Mesendoderm (in vitro differentiated cells): ENCODE data around the gene EAF1. TPM values are rescaled to one million over a fixed set of nuclear protein-coding genes. Genes with fewer than 3 reads are reported as not detected.

ENCODE experiments used
- DNase-seq: peaks from one replicate; pipeline ENCODE4 v3.0.0; 2013
- H2AK5ac ChIP-seq: 2 replicates; pipeline ENCODE4 v1.6.1; 2013; ENCODE audit warnings: low read length, inconsistent platforms
- H2BK120ac ChIP-seq: 2 replicates; pipeline ENCODE4 v1.6.1; 2013; ENCODE audit warnings: low read depth, mild to moderate bottlenecking, low read length, moderate library complexity, mixed read lengths
- H2BK15ac ChIP-seq: replicated peaks from 2 replicates; pipeline ENCODE4 v1.6.1; 2013; ENCODE audit warnings: low read depth, mild to moderate bottlenecking, moderate library complexity
- H2BK5ac ChIP-seq: 2 replicates; pipeline ENCODE4 v1.6.1; 2013; ENCODE audit warnings: low read length, inconsistent platforms
- H3K18ac ChIP-seq: 2 replicates; pipeline ENCODE4 v1.6.1; 2013; ENCODE audit warnings: mild to moderate bottlenecking, low read length, mixed read lengths
- H3K23ac ChIP-seq: one replicate; pipeline ENCODE4 v1.6.1; 2013; ENCODE audit warnings: low read length
- H3K27ac ChIP-seq: 2 replicates; pipeline ENCODE4 v1.5.1; 2013; ENCODE audit warnings: low read depth, mild to moderate bottlenecking, inconsistent platforms, low read length, moderate library complexity
- H3K27me3 ChIP-seq: 2 replicates; pipeline ENCODE4 v1.6.1; 2013; ENCODE audit warnings: low read length, control low read depth, mild to moderate bottlenecking, inconsistent platforms; ENCODE audit not compliant: insufficient read depth, poor library complexity
- H3K36me3 ChIP-seq: 2 replicates; pipeline ENCODE4 v1.6.1; 2013; ENCODE audit warnings: low read length, inconsistent platforms; ENCODE audit not compliant: control insufficient read depth, insufficient read depth
- H3K4ac ChIP-seq: one replicate; pipeline ENCODE4 v1.6.1; 2013; ENCODE audit warnings: low read depth, mild to moderate bottlenecking, low read length, moderate library complexity
- H3K4me1 ChIP-seq: 2 replicates; pipeline ENCODE4 v1.6.1; 2013; ENCODE audit warnings: low read depth, low read length, inconsistent platforms; ENCODE audit not compliant: control insufficient read depth
- H3K4me2 ChIP-seq: 2 replicates; pipeline ENCODE4 v1.6.1; 2013; ENCODE audit warnings: low read length
- H3K4me3 ChIP-seq: 2 replicates; pipeline ENCODE4 v1.5.1; 2013; ENCODE audit warnings: mild to moderate bottlenecking, low read length
- H3K56ac ChIP-seq: one replicate; pipeline ENCODE4 v1.6.1; 2013; ENCODE audit warnings: low read length
- H3K79me1 ChIP-seq: 2 replicates; pipeline ENCODE4 v1.6.1; 2013; ENCODE audit warnings: low read length, inconsistent platforms
- H3K79me2 ChIP-seq: 2 replicates; pipeline ENCODE4 v1.6.1; 2013; ENCODE audit warnings: mild to moderate bottlenecking, low read length; ENCODE audit not compliant: control insufficient read depth, insufficient read depth
- H3K9ac ChIP-seq: 2 replicates; pipeline ENCODE4 v1.6.1; 2013; ENCODE audit warnings: low read length, inconsistent platforms
- H4K5ac ChIP-seq: one replicate; pipeline ENCODE4 v1.6.1; 2013; ENCODE audit warnings: low read length
- H4K8ac ChIP-seq: one replicate; pipeline ENCODE4 v1.6.1; 2013; ENCODE audit warnings: low read depth, mild to moderate bottlenecking, control low read depth, low read length, moderate library complexity
- WGBS: extraction: QIAGEN DNeasy Blood & Tissue Kit; methylation state at CpG from one replicate; pipeline ENCODE4 v1.1.7; 2013; ENCODE audit warnings: low lambda C conversion rate, missing lambda C conversion rate; ENCODE audit not compliant: insufficient coverage; ENCODE audit errors: extremely low coverage; 5-methylcytosine and 5-hydroxymethylcytosine counted together
- small RNA-seq: library from polyadenylated mRNA; stranded (forward); fragments of <200 nt; extraction: miRNeasy Mini kit (QIAGEN cat#:217004); gene quantifications from one replicate; pipeline ENCODE3, GENCODE V24; 2013; ENCODE audit not compliant: insufficient read depth

Gene EAF1

DNA sequence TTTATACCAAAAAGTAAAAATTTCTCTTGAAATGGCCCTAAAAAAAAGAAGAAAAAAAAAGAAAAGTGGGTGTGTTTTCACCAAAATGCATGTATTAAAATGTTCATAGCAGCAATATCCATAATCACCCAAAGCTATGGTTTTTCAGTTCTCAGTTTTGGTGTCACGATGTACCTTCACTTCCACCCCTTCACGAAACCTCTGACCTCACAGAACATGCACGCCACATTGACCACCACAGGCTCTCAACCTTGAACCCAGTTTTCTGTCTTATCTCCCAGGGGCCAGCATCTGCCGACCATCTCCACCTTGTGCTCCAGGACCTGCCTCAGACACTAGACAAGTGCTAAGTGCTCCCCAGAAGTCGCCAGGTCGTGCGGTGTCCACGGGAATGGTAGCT is 63.7 kb downstream of the EAF1 start:
- H3K4me1 ChIP-seq: no peaks in the 10 kb centered on the region
- no peak overlapping the region for H3K4me2 ChIP-seq
- H3K36me3 ChIP-seq: no peaks in the 10 kb centered on the region
- H4K5ac ChIP-seq: no peak overlapping the region
- H3K9ac ChIP-seq: no peak overlapping the region
- no peak overlapping the region for H2AK5ac ChIP-seq
- no peak overlapping the region for H3K4ac ChIP-seq
- no peak for DNase-seq
- H3K23ac ChIP-seq: no peak overlapping the region
- H3K79me1 ChIP-seq: no peaks in the 10 kb centered on the region
- no peaks in the 10 kb centered on the region for H3K79me2 ChIP-seq
- WGBS: no CpG with 5 or more reads among the region's 8 CpGs
- no peak overlapping the region for H3K4me3 ChIP-seq
- H2BK120ac ChIP-seq: no peak overlapping the region
- no peak overlapping the region for H3K27ac ChIP-seq
- H3K56ac ChIP-seq: no peak overlapping the region
- no peak overlapping the region for H3K18ac ChIP-seq
- H2BK5ac ChIP-seq: no peak overlapping the region
- H3K27me3 ChIP-seq: no peaks in the 10 kb centered on the region
- no peak overlapping the region for H2BK15ac ChIP-seq
- H4K8ac ChIP-seq: no peak overlapping the region

Small RNA genes within 50 kb of the gene (small RNA-seq; reads per million reads assigned to genes)
- gene RNU6-1024P: not detected
